Calu3 (cell line): Measurements from ENCODE around the gene ZNF319. TPM values are rescaled to one million over a fixed set of nuclear protein-coding genes. Genes with fewer than 3 reads are reported as not detected.
A peak's percentile ranks its signal among the peaks of the same experiment; 100 is the strongest.

Experiments used
- BruUV-seq: library from RNA; stranded (reverse); fragments of 400-500 nt; replicated peaks from 2 replicates; lab custom pipeline; 2021; lab: Mats Ljungman, UMichigan
- CTCF ChIA-PET: fragments of 300-600 bp; sonication (Branson Sonifier 250); formaldehyde crosslinking; loops from one replicate; lab custom pipeline; 2022; ENCODE audit warnings: antibody characterized with exemption; lab: Charles Lee
- DNase-seq: peaks from one replicate; pipeline ENCODE4 v3.0.0; 2022
- H3K27ac Mint-ChIP-seq: one replicate; pipeline ENCODE4 v1.8.0; 2022; ENCODE audit warnings: mixed read lengths; ENCODE audit not compliant: unreplicated experiment
- H3K27me3 Mint-ChIP-seq: one replicate; pipeline ENCODE4 v1.8.0; 2022; ENCODE audit warnings: mixed read lengths; ENCODE audit not compliant: unreplicated experiment
- H3K36me3 Mint-ChIP-seq: one replicate; pipeline ENCODE4 v1.8.0; 2022; ENCODE audit warnings: mild to moderate bottlenecking, moderate library complexity, mixed read lengths; ENCODE audit not compliant: insufficient read depth, unreplicated experiment
- H3K4me1 Mint-ChIP-seq: one replicate; pipeline ENCODE4 v1.8.0; 2022; ENCODE audit warnings: mild to moderate bottlenecking, low read depth, mixed read lengths; ENCODE audit not compliant: unreplicated experiment
- H3K4me3 Mint-ChIP-seq: one replicate; pipeline ENCODE4 v1.8.0; 2022; ENCODE audit warnings: mild to moderate bottlenecking, low read depth, moderate library complexity, mixed read lengths; ENCODE audit not compliant: unreplicated experiment
- H3K9me3 Mint-ChIP-seq: one replicate; pipeline ENCODE4 v1.8.0; 2022; ENCODE audit warnings: low read depth, mixed read lengths; ENCODE audit not compliant: unreplicated experiment
- intact Hi-C: fragments of 100-400 bp; cut with micrococcal nuclease; formaldehyde crosslinking; loops from one replicate; pipeline ENCODE4 v1.10.0; 2022; ENCODE audit not compliant: unreplicated experiment
- total RNA-seq: library from RNA; stranded (reverse); gene quantifications from 2 replicates; pipeline ENCODE4 v1.2.3, GENCODE V29; 2022
- TF ChIP-seq, protein P1 (sequence below): fragments of 200-600 bp; IDR thresholded peaks from one replicate; pipeline ENCODE4 v1.8.0; 2022; ENCODE audit warnings: antibody characterized with exemption; ENCODE audit not compliant: unreplicated experiment

The ZNF319 gene
- total RNA-seq, 1 experiment from 2014 or later = 10.0 TPM

DNA sequence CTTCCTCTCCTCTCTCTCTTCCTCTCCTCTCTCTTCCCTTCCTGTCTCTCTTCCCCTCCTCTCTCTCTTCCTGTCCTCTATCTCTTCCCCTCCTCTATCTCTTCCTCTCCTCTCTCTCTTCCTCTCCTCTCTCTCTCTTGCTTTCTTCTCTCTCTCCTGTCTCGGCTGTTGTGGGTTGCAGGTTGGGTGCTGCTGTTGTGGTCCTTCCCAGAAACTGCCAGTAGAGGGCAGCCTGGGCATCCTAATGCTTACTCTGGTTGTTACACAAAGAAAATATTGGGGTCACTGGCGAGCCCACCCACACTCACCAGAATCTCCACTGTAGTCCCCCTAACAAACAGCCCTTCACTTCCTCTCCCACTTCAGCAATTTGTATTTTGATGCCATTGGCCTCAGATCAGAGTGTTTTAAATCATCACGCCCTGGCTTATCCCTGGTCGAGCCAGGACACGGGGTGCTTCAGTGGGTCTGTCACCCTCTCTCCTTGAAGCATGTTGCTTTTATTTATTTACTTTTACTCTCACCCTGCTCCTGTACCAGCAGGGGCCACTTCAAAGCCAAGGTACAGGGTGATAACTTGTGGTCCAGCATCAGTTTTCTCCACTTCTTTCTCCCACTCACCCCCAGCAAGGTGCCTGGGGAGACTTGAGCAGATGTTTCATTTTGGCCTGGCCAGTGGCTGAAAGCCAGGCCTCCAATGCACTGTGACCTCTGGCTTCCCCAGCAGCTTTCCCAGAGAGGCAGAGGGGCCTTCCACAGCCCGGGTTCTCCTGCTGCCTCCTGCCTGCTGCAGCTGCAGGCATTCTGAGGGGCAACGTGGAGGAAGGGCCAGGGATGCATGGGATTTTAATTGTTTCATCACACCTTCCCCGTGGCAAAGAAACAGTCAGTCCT is 20.4 kb upstream of the ZNF319 start:
- Mint-ChIP-seq H3K4me3 (no peak overlapping the region), H3K9me3 (no peaks in the 10 kb centered on the region), H3K4me1 (peaks cover 37% of the 10 kb centered on the region), H3K27ac (no peak overlapping the region), H3K27me3 (no peaks in the 10 kb centered on the region), H3K36me3 (peaks cover 25% of the 10 kb centered on the region)
- CTCF ChIA-PET = interaction anchor here (0.7 to 4.1 kb wide), 2 partner anchors 101 to 105 kb away, joined by 4 to 41 read pairs; no protein-coding TSS in a partner anchor
- peak; percentile 76 for DNase-seq
- intact Hi-C loops = no loop called here
- BruUV-seq = TSS peak; percentile 87
- TF ChIP-seq, protein P1, sequence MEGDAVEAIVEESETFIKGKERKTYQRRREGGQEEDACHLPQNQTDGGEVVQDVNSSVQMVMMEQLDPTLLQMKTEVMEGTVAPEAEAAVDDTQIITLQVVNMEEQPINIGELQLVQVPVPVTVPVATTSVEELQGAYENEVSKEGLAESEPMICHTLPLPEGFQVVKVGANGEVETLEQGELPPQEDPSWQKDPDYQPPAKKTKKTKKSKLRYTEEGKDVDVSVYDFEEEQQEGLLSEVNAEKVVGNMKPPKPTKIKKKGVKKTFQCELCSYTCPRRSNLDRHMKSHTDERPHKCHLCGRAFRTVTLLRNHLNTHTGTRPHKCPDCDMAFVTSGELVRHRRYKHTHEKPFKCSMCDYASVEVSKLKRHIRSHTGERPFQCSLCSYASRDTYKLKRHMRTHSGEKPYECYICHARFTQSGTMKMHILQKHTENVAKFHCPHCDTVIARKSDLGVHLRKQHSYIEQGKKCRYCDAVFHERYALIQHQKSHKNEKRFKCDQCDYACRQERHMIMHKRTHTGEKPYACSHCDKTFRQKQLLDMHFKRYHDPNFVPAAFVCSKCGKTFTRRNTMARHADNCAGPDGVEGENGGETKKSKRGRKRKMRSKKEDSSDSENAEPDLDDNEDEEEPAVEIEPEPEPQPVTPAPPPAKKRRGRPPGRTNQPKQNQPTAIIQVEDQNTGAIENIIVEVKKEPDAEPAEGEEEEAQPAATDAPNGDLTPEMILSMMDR = peak; percentile 87

DNA sequence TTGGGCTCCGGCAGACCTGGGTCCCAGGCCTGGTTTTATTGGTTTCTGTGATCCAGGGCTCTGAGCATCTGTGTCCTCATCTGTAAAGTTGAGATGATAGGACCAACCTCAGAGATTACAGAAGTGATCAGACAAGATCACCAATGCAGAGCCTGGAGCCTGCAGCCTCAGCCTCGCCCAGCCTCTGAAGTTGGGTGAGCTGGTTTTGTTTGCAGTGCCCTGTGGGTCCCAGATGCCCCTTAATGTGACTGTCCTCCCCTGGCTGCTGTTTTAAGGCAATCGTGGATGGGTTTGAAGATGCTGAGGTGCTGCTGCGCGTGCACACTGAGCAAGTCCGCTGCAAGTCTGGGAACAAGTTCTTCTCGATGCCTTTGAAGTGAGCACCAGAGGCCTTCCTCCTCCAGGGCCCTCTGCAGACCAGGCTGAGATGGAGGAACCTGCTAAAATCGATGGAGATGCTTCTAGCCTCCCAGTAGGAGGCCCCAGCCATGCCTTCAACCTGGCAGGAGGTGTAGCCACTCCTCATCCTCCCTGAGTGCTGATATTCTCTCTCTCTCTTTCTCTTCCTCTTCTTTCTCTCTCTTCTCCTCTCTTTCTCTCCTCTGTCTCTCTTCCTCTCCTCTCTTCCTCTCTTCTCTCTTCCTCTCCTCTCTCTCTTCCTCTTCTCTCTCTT is 19.5 kb upstream of the ZNF319 start:
- intact Hi-C loops = no loop called here
- DNase-seq = no peak
- no peak overlapping the region for H3K4me3 Mint-ChIP-seq
- TF ChIP-seq, protein P1 = no peak
- peaks cover 35% of the 10 kb centered on the region for H3K4me1 Mint-ChIP-seq
- BruUV-seq = no TSS peak
- H3K27ac Mint-ChIP-seq = no peak overlapping the region
- H3K36me3 Mint-ChIP-seq = peaks cover 16% of the 10 kb centered on the region
- no peaks in the 10 kb centered on the region for H3K9me3 Mint-ChIP-seq
- CTCF ChIA-PET = interaction anchor here (1.8 kb wide), 1 partner anchor 102 kb away, joined by 10 read pairs; no protein-coding TSS in a partner anchor
- no peaks in the 10 kb centered on the region for H3K27me3 Mint-ChIP-seq

DNA sequence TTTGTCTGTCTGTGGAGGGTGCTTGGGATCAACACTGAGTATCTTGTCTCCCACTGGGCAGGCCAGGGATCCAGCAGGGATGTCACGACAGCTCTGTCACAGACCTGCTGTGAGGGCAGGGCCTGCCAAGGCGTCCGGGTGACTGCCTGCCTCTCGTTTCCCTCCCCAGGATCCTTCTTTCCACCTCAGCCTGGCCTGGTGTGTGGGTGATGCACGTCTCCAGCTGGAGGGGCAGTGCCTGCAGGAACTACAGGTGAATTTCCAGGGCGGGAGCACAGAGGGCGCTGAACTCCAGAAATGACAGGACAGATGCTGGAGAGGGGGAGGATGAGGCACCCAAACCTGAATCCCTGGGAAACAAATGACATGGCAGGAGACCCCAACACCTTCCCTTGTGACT is 18.3 kb upstream of the ZNF319 start:
- no TSS peak for BruUV-seq
- H3K36me3 Mint-ChIP-seq = peaks cover 5% of the 10 kb centered on the region
- intact Hi-C loops = no loop called here
- no peak overlapping the region for H3K4me3 Mint-ChIP-seq
- TF ChIP-seq, protein P1 = peak; percentile 11
- CTCF ChIA-PET = interaction anchor here (0.6 to 1.8 kb wide), 2 partner anchors 103 to 388 kb away, joined by 3 to 10 read pairs; no protein-coding TSS in a partner anchor
- DNase-seq = no peak
- H3K9me3 Mint-ChIP-seq = no peaks in the 10 kb centered on the region
- H3K27me3 Mint-ChIP-seq = no peaks in the 10 kb centered on the region
- H3K27ac Mint-ChIP-seq = no peak overlapping the region
- peaks cover 23% of the 10 kb centered on the region for H3K4me1 Mint-ChIP-seq

DNA sequence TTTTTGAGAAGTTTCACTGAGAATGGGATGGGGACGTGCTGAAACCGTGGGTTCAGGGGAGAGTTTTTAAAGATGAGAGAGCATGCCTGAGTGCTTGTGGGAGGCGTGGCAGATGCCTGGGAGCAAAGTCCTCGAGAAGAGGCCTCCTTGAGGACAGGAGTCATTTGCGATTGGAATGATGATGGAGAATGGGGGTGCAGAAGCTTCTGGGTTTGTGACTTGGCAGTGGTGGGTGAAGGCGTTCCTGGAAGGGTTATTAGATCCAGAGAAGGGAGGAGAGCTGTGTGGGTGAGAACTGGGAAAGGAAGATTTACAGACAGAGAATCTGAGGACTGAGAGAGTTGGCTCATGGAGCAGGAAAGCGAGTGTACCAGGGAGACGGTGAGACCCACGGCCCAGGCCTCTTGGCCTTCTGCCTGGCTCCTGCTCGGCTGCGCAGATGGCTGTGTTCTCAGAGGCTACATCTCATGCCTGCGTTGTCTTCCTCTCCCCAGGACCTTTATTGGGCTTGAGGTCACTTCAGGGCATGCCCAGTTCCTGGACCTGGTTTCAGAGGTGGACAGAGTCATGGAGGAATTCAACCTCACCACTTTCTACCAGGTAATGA is 16.5 kb upstream of the ZNF319 start:
- BruUV-seq = no TSS peak
- CTCF ChIA-PET = no interaction called here
- H3K27me3 Mint-ChIP-seq = no peaks in the 10 kb centered on the region

More for the DNA sequence above, 16.5 kb upstream of the ZNF319 start:
- Mint-ChIP-seq H3K27ac (no peak overlapping the region), H3K36me3 (no peaks in the 10 kb centered on the region), H3K4me3 (no peak overlapping the region), H3K4me1 (peaks cover 5% of the 10 kb centered on the region), H3K9me3 (no peaks in the 10 kb centered on the region)
- intact Hi-C loops = no loop called here
- TF ChIP-seq, protein P1 = no peak
- DNase-seq = no peak
